Measurements from ENCODE around the gene RAD18.

The RAD18 gene

GRCh38 chr3:8839607-8840325 is 123.5 kb downstream of the RAD18 start:
- Histone ChIP-seq H3K27me3 (ENCODE audit: control insufficient read depth, insufficient read depth, low read length, poor library complexity, severe bottlenecking) (no peaks in the 10 kb centered on the region), H3K9me3 (ENCODE audit: control insufficient read depth, low read length) (no peaks in the 10 kb centered on the region), H3K27ac (ENCODE audit: insufficient read depth, low read depth, low read length, poor library complexity, severe bottlenecking) (no peak overlapping the region), H3K36me3 (ENCODE audit: control insufficient read depth, insufficient read depth, low read length) (no peaks in the 10 kb centered on the region), H3K4me1 (ENCODE audit: control insufficient read depth, insufficient read depth, low read length) (no peaks in the 10 kb centered on the region), H3K4me3 (ENCODE audit: insufficient read depth, low read depth, low read length) (no peak overlapping the region)
- WGBS, 2 experiments, result 86 to 90% methylated on average over 9 of the region's 9 CpGs

GRCh38 chr3:8838765-8839423 is 124.4 kb downstream of the RAD18 start:
- WGBS, 2 experiments, result 90 to 93% methylated on average over 3 of the region's 3 CpGs

DNA sequence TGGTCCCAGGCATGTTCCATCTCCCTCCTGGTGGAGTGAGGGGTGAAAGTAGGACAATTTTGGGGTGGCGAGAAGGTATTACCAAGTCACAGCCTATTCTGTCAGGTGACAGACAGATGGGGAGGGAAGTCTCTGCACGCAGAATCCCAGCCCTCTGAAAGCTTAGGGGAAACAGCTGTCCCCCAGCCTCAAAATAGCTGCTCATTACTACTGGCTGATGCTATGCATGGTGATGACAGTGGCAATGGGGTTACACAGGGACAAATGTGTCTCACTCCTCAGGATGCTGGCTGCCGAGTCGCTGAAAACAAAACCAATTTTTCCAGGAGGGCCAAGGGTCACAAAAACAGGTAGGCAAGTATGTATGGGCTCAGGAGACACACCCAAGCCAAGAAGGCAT is 125.0 kb downstream of the RAD18 start:
- WGBS, 2 experiments, result 81 to 83% methylated on average over 4 of the region's 4 CpGs
- H3K36me3 ChIP-seq (ENCODE audit: control insufficient read depth, insufficient read depth, low read length), result no peaks in the 10 kb centered on the region
- H3K9me3 ChIP-seq (ENCODE audit: control insufficient read depth, low read length), result no peaks in the 10 kb centered on the region
- no peaks in the 10 kb centered on the region for H3K27me3 ChIP-seq (ENCODE audit: control insufficient read depth, insufficient read depth, low read length, poor library complexity, severe bottlenecking)
- H3K4me3 ChIP-seq (ENCODE audit: insufficient read depth, low read depth, low read length), result no peak overlapping the region
- no peak overlapping the region for H3K27ac ChIP-seq (ENCODE audit: insufficient read depth, low read depth, low read length, poor library complexity, severe bottlenecking)
- no peaks in the 10 kb centered on the region for H3K4me1 ChIP-seq (ENCODE audit: control insufficient read depth, insufficient read depth, low read length)

More at GRCh38 chr3:8838765-8839423, 124.4 kb downstream of the RAD18 start:
- Histone ChIP-seq H3K4me1 (ENCODE audit: control insufficient read depth, insufficient read depth, low read length) (no peaks in the 10 kb centered on the region), H3K9me3 (ENCODE audit: control insufficient read depth, low read length) (no peaks in the 10 kb centered on the region), H3K27ac (ENCODE audit: insufficient read depth, low read depth, low read length, poor library complexity, severe bottlenecking) (no peak overlapping the region), H3K4me3 (ENCODE audit: insufficient read depth, low read depth, low read length) (no peak overlapping the region), H3K27me3 (ENCODE audit: control insufficient read depth, insufficient read depth, low read length, poor library complexity, severe bottlenecking) (no peaks in the 10 kb centered on the region), H3K36me3 (ENCODE audit: control insufficient read depth, insufficient read depth, low read length) (no peaks in the 10 kb centered on the region)

- 79 to 82% methylated on average over 3 of the region's 3 CpGs for WGBS, 2 experiments
- Histone ChIP-seq H3K27ac (ENCODE audit: insufficient read depth, low read depth, low read length, poor library complexity, severe bottlenecking) (no peak overlapping the region), H3K4me3 (ENCODE audit: insufficient read depth, low read depth, low read length) (no peak overlapping the region), H3K4me1 (ENCODE audit: control insufficient read depth, insufficient read depth, low read length) (no peaks in the 10 kb centered on the region), H3K36me3 (ENCODE audit: control insufficient read depth, insufficient read depth, low read length) (no peaks in the 10 kb centered on the region), H3K9me3 (ENCODE audit: control insufficient read depth, low read length) (no peaks in the 10 kb centered on the region), H3K27me3 (ENCODE audit: control insufficient read depth, insufficient read depth, low read length, poor library complexity, severe bottlenecking) (no peaks in the 10 kb centered on the region)
These were observed 126.1 kb downstream of the RAD18 start for GRCh38 chr3:8837162-8837561.

GRCh38 chr3:8836096-8836495 is 127.2 kb downstream of the RAD18 start:
- Histone ChIP-seq H3K36me3 (ENCODE audit: control insufficient read depth, insufficient read depth, low read length) (no peaks in the 10 kb centered on the region), H3K4me3 (ENCODE audit: insufficient read depth, low read depth, low read length) (no peak overlapping the region), H3K4me1 (ENCODE audit: control insufficient read depth, insufficient read depth, low read length) (no peaks in the 10 kb centered on the region), H3K27ac (ENCODE audit: insufficient read depth, low read depth, low read length, poor library complexity, severe bottlenecking) (no peak overlapping the region), H3K9me3 (ENCODE audit: control insufficient read depth, low read length) (no peaks in the 10 kb centered on the region), H3K27me3 (ENCODE audit: control insufficient read depth, insufficient read depth, low read length, poor library complexity, severe bottlenecking) (no peaks in the 10 kb centered on the region)
- 91 to 93% methylated on average over 3 of the region's 3 CpGs for WGBS, 2 experiments

- Histone ChIP-seq H3K4me1 (ENCODE audit: control insufficient read depth, insufficient read depth, low read length) (no peaks in the 10 kb centered on the region), H3K36me3 (ENCODE audit: control insufficient read depth, insufficient read depth, low read length) (no peaks in the 10 kb centered on the region), H3K9me3 (ENCODE audit: control insufficient read depth, low read length) (no peaks in the 10 kb centered on the region), H3K27me3 (ENCODE audit: control insufficient read depth, insufficient read depth, low read length, poor library complexity, severe bottlenecking) (no peaks in the 10 kb centered on the region), H3K27ac (ENCODE audit: insufficient read depth, low read depth, low read length, poor library complexity, severe bottlenecking) (no peak overlapping the region), H3K4me3 (ENCODE audit: insufficient read depth, low read depth, low read length) (no peak overlapping the region)
- 84 to 87% methylated on average over 4 of the region's 4 CpGs for WGBS, 2 experiments
These were observed 127.9 kb downstream of the RAD18 start for GRCh38 chr3:8835385-8835784.

DNA sequence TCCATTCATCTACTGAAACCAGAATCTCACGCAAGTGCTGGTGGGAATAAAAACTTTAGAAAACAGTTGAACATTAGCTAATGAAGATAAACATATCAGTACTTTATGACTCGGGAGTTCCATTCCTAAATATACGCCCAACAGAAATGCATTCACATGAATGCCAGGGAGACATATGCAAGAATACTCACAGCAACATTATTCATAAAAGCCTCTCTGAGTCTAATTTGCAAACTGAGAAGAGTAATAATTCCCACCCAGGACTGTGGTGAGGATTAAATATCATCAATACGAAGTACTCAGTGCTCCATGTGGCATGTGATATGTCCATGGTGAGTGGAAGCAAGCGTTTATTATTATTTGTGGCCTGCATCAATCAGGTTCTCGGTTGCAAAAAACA is 128.3 kb downstream of the RAD18 start:
- Histone ChIP-seq H3K27ac (ENCODE audit: insufficient read depth, low read depth, low read length, poor library complexity, severe bottlenecking) (no peak overlapping the region), H3K36me3 (ENCODE audit: control insufficient read depth, insufficient read depth, low read length) (no peaks in the 10 kb centered on the region), H3K4me3 (ENCODE audit: insufficient read depth, low read depth, low read length) (no peak overlapping the region), H3K4me1 (ENCODE audit: control insufficient read depth, insufficient read depth, low read length) (no peaks in the 10 kb centered on the region), H3K9me3 (ENCODE audit: control insufficient read depth, low read length) (no peaks in the 10 kb centered on the region), H3K27me3 (ENCODE audit: control insufficient read depth, insufficient read depth, low read length, poor library complexity, severe bottlenecking) (no peaks in the 10 kb centered on the region)
- 90 to 95% methylated on average over 6 of the region's 6 CpGs for WGBS, 2 experiments

GRCh38 chr3:8827641-8828040 is 135.6 kb downstream of the RAD18 start:
- 69 to 82% methylated on average over 1 of the region's 1 CpG for WGBS, 2 experiments

More at GRCh38 chr3:8827641-8828040, 135.6 kb downstream of the RAD18 start:
- H3K27ac ChIP-seq (ENCODE audit: insufficient read depth, low read depth, low read length, poor library complexity, severe bottlenecking), result no peak overlapping the region
- no peak overlapping the region for H3K4me3 ChIP-seq (ENCODE audit: insufficient read depth, low read depth, low read length)
- no peaks in the 10 kb centered on the region for H3K9me3 ChIP-seq (ENCODE audit: control insufficient read depth, low read length)
- no peaks in the 10 kb centered on the region for H3K4me1 ChIP-seq (ENCODE audit: control insufficient read depth, insufficient read depth, low read length)
- no peaks in the 10 kb centered on the region for H3K36me3 ChIP-seq (ENCODE audit: control insufficient read depth, insufficient read depth, low read length)
- no peaks in the 10 kb centered on the region for H3K27me3 ChIP-seq (ENCODE audit: control insufficient read depth, insufficient read depth, low read length, poor library complexity, severe bottlenecking)

Measured in ectodermal cell (in vitro differentiated cells).